H1 (cell line): ENCODE data around the gene DYRK1B. TPM values are rescaled to one million over a fixed set of nuclear protein-coding genes. Genes with fewer than 3 reads are reported as not detected.
"Not testable (repeated sequence)": the region's sequence is repeated elsewhere in the genome, so short reads cannot be mapped to it uniquely, and the experiment has no call there.

Source experiments
- CTCF ChIA-PET: fragments of 300-600 bp; sonication (Branson Sonifier 250); formaldehyde crosslinking; loops from one replicate; lab custom pipeline; 2021; ENCODE audit not compliant: partially characterized antibody; lab: Charles Lee
- POLR2A ChIA-PET: fragments of 300-600 bp; sonication (Branson Sonifier 250); formaldehyde crosslinking; loops from one replicate; lab custom pipeline; 2021; ENCODE audit warnings: inconsistent platforms; ENCODE audit not compliant: partially characterized antibody; lab: Charles Lee
- DNase-seq, 2 experiments: peaks; one replicate each; pipeline versions ENCODE4 v3.0.0 to v3.0.0-alpha.2; 2010 to 2022; ENCODE audit warnings: low spot score in 2 of 2, low read depth in 1 of 2, mixed read lengths in 1 of 2
- FAIRE-seq: peaks from 2 replicates; lab custom pipeline; 2011; peaks lifted over from hg19 to GRCh38; lab: Jason Lieb, UNC
- H2AFZ ChIP-seq: 2 replicates; pipeline ENCODE4 v1.8.1; 2012; ENCODE audit warnings: low read length, inconsistent platforms
- H2AK5ac ChIP-seq: 2 replicates; pipeline ENCODE4 v1.6.1; 2013; ENCODE audit warnings: low read depth, low read length
- H2BK120ac ChIP-seq: replicated peaks from 2 replicates; pipeline ENCODE3; 2013; ENCODE audit warnings: low read depth, low read length, inconsistent platforms
- H2BK12ac ChIP-seq: 2 replicates; pipeline ENCODE4 v1.6.1; 2013; ENCODE audit warnings: low read depth, low read length
- H2BK15ac ChIP-seq: 2 replicates; pipeline ENCODE4 v1.6.1; 2013; ENCODE audit warnings: low read length
- H2BK20ac ChIP-seq: 2 replicates; pipeline ENCODE4 v1.6.1; 2013; ENCODE audit warnings: low read length
- H2BK5ac ChIP-seq: 2 replicates; pipeline ENCODE4 v1.6.1; 2013; ENCODE audit warnings: low read depth, low read length
- H3K14ac ChIP-seq: 2 replicates; pipeline ENCODE4 v1.6.1; 2013; ENCODE audit warnings: inconsistent platforms; ENCODE audit not compliant: insufficient read length
- H3K18ac ChIP-seq: 2 replicates; pipeline ENCODE4 v1.6.1; 2013; ENCODE audit warnings: low read length; ENCODE audit errors: extremely low read depth
- H3K23ac ChIP-seq: 2 replicates; pipeline ENCODE4 v1.6.1; 2013; ENCODE audit warnings: inconsistent platforms; ENCODE audit not compliant: insufficient read length
- H3K23me2 ChIP-seq: 2 replicates; pipeline ENCODE4 v1.6.1; 2013; ENCODE audit warnings: low read depth, low read length
- H3K27ac ChIP-seq: 2 replicates; pipeline ENCODE4 v1.6.1; 2011; ENCODE audit warnings: low read depth, low read length, inconsistent platforms
- H3K27me3 ChIP-seq, 4 experiments: replicated peaks in 1 of 4; 1 replicate in 1 of 4; 2 replicates in 3 of 4; pipeline versions ENCODE4 v1.6.1 to v1.8.1; 2011 to 2013; ENCODE audit warnings: low read length in 3 of 4, mild to moderate bottlenecking in 3 of 4, inconsistent platforms in 2 of 4, mixed read lengths in 2 of 4, moderate library complexity in 1 of 4; ENCODE audit not compliant: control insufficient read depth in 3 of 4, insufficient read depth in 3 of 4; ENCODE audit errors: extremely low read depth in 1 of 4
- H3K36me3 ChIP-seq, 4 experiments: 2 replicates each; pipeline versions ENCODE4 v1.6.1 to v1.8.1; 2011 to 2013; ENCODE audit warnings: mild to moderate bottlenecking in 4 of 4, low read length in 3 of 4, moderate library complexity in 2 of 4, control low read depth in 1 of 4, inconsistent platforms in 1 of 4; ENCODE audit not compliant: insufficient read depth in 4 of 4, control insufficient read depth in 2 of 4
- H3K4ac ChIP-seq: replicated peaks from 2 replicates; pipeline ENCODE3; 2013; ENCODE audit warnings: low read length, low read depth, mixed read lengths, inconsistent platforms; ENCODE audit not compliant: insufficient read length
- H3K4me1 ChIP-seq, 4 experiments: replicated peaks in 1 of 4; 1 replicate in 1 of 4; 2 replicates in 3 of 4; pipeline versions ENCODE4 v1.6.1 to v1.8.1; 2011 to 2013; ENCODE audit warnings: low read length in 3 of 4, inconsistent platforms in 2 of 4, mixed read lengths in 1 of 4; ENCODE audit not compliant: insufficient read depth in 4 of 4, control insufficient read depth in 3 of 4
- H3K4me2 ChIP-seq, 2 experiments: 2 replicates each; pipeline versions ENCODE4 v1.6.1 to v1.8.1; 2011 to 2013; ENCODE audit warnings: low read depth in 2 of 2, low read length in 2 of 2, control low read depth in 1 of 2, inconsistent platforms in 1 of 2, mild to moderate bottlenecking in 1 of 2; ENCODE audit not compliant: insufficient read depth in 1 of 2
- H3K4me3 ChIP-seq, 4 experiments: fragments of 200-600, 300-600 bp in 1 of 4; sonication (generic), shearing (Covaris generic), sonication (Bioruptor Twin) in 1 of 4; 2 replicates each; pipeline versions ENCODE4 v1.5.1 to v1.8.1; 2011 to 2016; ENCODE audit warnings: low read length in 4 of 4, low read depth in 3 of 4, control low read depth in 2 of 4, inconsistent platforms in 2 of 4, mild to moderate bottlenecking in 2 of 4, mixed read lengths in 1 of 4, moderate library complexity in 1 of 4; ENCODE audit not compliant: insufficient read depth in 2 of 4; ENCODE audit errors: extremely low read depth in 1 of 4
- H3K56ac ChIP-seq: replicated peaks from 2 replicates; pipeline ENCODE3; 2013; ENCODE audit warnings: low read depth, mild to moderate bottlenecking, mixed read lengths, low read length, inconsistent platforms; ENCODE audit not compliant: insufficient read length
- H3K79me1 ChIP-seq: 2 replicates; pipeline ENCODE4 v1.6.1; 2013; ENCODE audit warnings: low read depth, low read length, control low read depth
- H3K79me2 ChIP-seq, 2 experiments: 2 replicates each; pipeline versions ENCODE4 v1.6.1 to v1.8.1; 2012 to 2013; ENCODE audit warnings: low read length in 2 of 2, mild to moderate bottlenecking in 2 of 2, inconsistent platforms in 1 of 2; ENCODE audit not compliant: insufficient read depth in 2 of 2, control insufficient read depth in 1 of 2
- H3K9ac ChIP-seq, 4 experiments: replicated peaks in 1 of 4; 1 replicate in 1 of 4; 2 replicates in 3 of 4; pipeline versions ENCODE4 v1.6.1 to v1.8.1; 2011 to 2013; ENCODE audit warnings: low read depth in 3 of 4, low read length in 3 of 4, control low read depth in 2 of 4, mild to moderate bottlenecking in 2 of 4, moderate library complexity in 2 of 4, inconsistent platforms in 1 of 4; ENCODE audit errors: extremely low read depth in 1 of 4
- H3K9me3 ChIP-seq, 2 experiments: 2 replicates each; pipeline versions ENCODE4 v1.6.1 to v1.8.1; 2012 to 2013; ENCODE audit warnings: mild to moderate bottlenecking in 2 of 2, moderate library complexity in 2 of 2, control low read depth in 1 of 2, inconsistent platforms in 1 of 2, low read depth in 1 of 2, low read length in 1 of 2, mixed read lengths in 1 of 2; ENCODE audit not compliant: insufficient read depth in 2 of 2
- H4K20me1 ChIP-seq, 2 experiments: replicated peaks in 1 of 2; 2 replicates each; pipeline versions ENCODE3 to v1.8.1; 2011 to 2013; ENCODE audit warnings: inconsistent platforms in 2 of 2, low read length in 2 of 2, mild to moderate bottlenecking in 1 of 2; ENCODE audit not compliant: insufficient read depth in 2 of 2, control insufficient read depth in 1 of 2
- H4K5ac ChIP-seq: 2 replicates; pipeline ENCODE4 v1.6.1; 2013; ENCODE audit warnings: low read length, low read depth, mixed read lengths, inconsistent platforms; ENCODE audit not compliant: insufficient read length
- H4K8ac ChIP-seq: 2 replicates; pipeline ENCODE4 v1.8.0; 2013; ENCODE audit warnings: mild to moderate bottlenecking, moderate library complexity, low read length, inconsistent platforms; ENCODE audit not compliant: insufficient read depth; ENCODE audit errors: extremely low read depth
- H4K91ac ChIP-seq: replicated peaks from 2 replicates; pipeline ENCODE3; 2013; ENCODE audit warnings: low read length, mixed read lengths, inconsistent platforms; ENCODE audit not compliant: insufficient read length
- WGBS, 2 experiments: shearing (Covaris generic) in 1 of 2; methylation state at CpG; one replicate each; pipeline versions ENCODE4 v1.1.6 to v1.1.7; 2013 to 2015; ENCODE audit warnings: low lambda C conversion rate in 2 of 2, mixed read lengths in 2 of 2, inconsistent platforms in 1 of 2, low coverage in 1 of 2, missing lambda C conversion rate in 1 of 2; ENCODE audit not compliant: insufficient replicate concordance in 2 of 2, insufficient coverage in 1 of 2, insufficient read length in 1 of 2; ENCODE audit errors: extremely low coverage in 1 of 2, missing lambda C conversion rate in 1 of 2; 5-methylcytosine and 5-hydroxymethylcytosine counted together
- polyA plus RNA-seq, 7 experiments: library from polyadenylated mRNA; depleted of rRNA in 3 of 7; stranded (reverse) in 5 of 7; unstranded in 2 of 7; fragments of >200 nt in 5 of 7; fragments of 200-250 nt in 2 of 7; gene quantifications; 1 replicate in 5 of 7; 2 replicates in 1 of 7; 4 replicates in 1 of 7; pipeline versions ENCODE4 v1.2.1 to v1.2.3, GENCODE V29; 2011 to 2013; ENCODE audit warnings: missing spikeins in 2 of 7, mixed read lengths in 2 of 7
- total RNA-seq: library from RNA; stranded (reverse); fragmentation: NEBNext Ultra II Directional; extraction: Animal tissue kit (Norgen Biotek cat#: 25700); gene quantifications from 2 replicates; pipeline ENCODE4 v1.2.1, GENCODE V29; 2021

The DYRK1B gene
- total and polyA plus RNA-seq, 2 of the 8 experiments (the other 6 are each of a cell fraction or from before 2014, with no cell fraction given) = 6.9 to 14.8 TPM

- not testable (repeated sequence) for H3K9me3 ChIP-seq, H4K91ac ChIP-seq, H2BK5ac ChIP-seq, H2BK12ac ChIP-seq, H3K9ac ChIP-seq, H4K5ac ChIP-seq, H3K4ac ChIP-seq, H3K36me3 ChIP-seq, H3K56ac ChIP-seq, H2BK20ac ChIP-seq, H4K8ac ChIP-seq, H3K79me1 ChIP-seq, H2BK120ac ChIP-seq, H2AFZ ChIP-seq, H3K27me3 ChIP-seq, H4K20me1 ChIP-seq, H3K4me3 ChIP-seq, H3K23ac ChIP-seq, H2BK15ac ChIP-seq, H3K79me2 ChIP-seq, DNase-seq, H3K14ac ChIP-seq, H3K23me2 ChIP-seq, H2AK5ac ChIP-seq, FAIRE-seq, H3K18ac ChIP-seq, H3K27ac ChIP-seq, H3K4me2 ChIP-seq, H3K4me1 ChIP-seq
- POLR2A ChIA-PET = interaction anchor here (1.2 kb wide), 1 partner anchor 92 kb away, joined by 3 read pairs; the partner anchor contains the start of gene PSMC4
- CTCF ChIA-PET = interaction anchor here (0.6 to 1.5 kb wide), 3 partner anchors 13 to 86 kb away, joined by 3 to 4 read pairs (median 4); no protein-coding TSS in a partner anchor
- 90% methylated on average over 11 of the region's 11 CpGs; no CpG with 5 or more reads in 1 of the 2 experiments for WGBS, 2 experiments
These were observed 44.9 kb upstream of the DYRK1B start for GRCh38 chr19:39878866-39879265.
